HG02852 (cell line): ENCODE data around the gene ATP1A2.
"Not testable (repeated sequence)": the region's sequence is repeated elsewhere in the genome, so short reads cannot be mapped to it uniquely, and the experiment has no call there.

Experiments
- ATAC-seq: cut with Tn5 transposase; IDR thresholded peaks from one replicate; pipeline ENCODE4 v1.9.1; 2021; ENCODE audit warnings: mild to moderate bottlenecking, moderate library complexity; ENCODE audit not compliant: unreplicated experiment

ATP1A2 gene

GRCh38 chr1:160122978-160123495, 7.5 kb downstream of the ATP1A2 start:
- no peak for ATAC-seq

- no peak for ATAC-seq
Observed at GRCh38 chr1:160123726-160124125, 8.2 kb downstream of the ATP1A2 start.

- ATAC-seq, result no peak
Observed at GRCh38 chr1:160124705-160125478, 9.3 kb downstream of the ATP1A2 start.

- ATAC-seq, result no peak
Observed at GRCh38 chr1:160125746-160126145, 10.2 kb downstream of the ATP1A2 start.

GRCh38 chr1:160126342-160126741, 10.8 kb downstream of the ATP1A2 start:
- not testable (repeated sequence) for ATAC-seq

GRCh38 chr1:160127381-160127780, 11.8 kb downstream of the ATP1A2 start:
- ATAC-seq, result no peak

GRCh38 chr1:160127865-160128523, 12.4 kb downstream of the ATP1A2 start:
- ATAC-seq, result no peak

- no peak for ATAC-seq
Observed at GRCh38 chr1:160128636-160129035, 13.1 kb downstream of the ATP1A2 start.

- no peak for ATAC-seq
Observed at GRCh38 chr1:160129046-160129445, 13.5 kb downstream of the ATP1A2 start.

- no peak for ATAC-seq
Observed at GRCh38 chr1:160129558-160129957, 14.0 kb downstream of the ATP1A2 start.

GRCh38 chr1:160129966-160130365, 14.4 kb downstream of the ATP1A2 start:
- no peak for ATAC-seq

GRCh38 chr1:160130486-160130885, 14.9 kb downstream of the ATP1A2 start:
- no peak for ATAC-seq

GRCh38 chr1:160130939-160131338, 15.4 kb downstream of the ATP1A2 start:
- ATAC-seq, result no peak

- no peak for ATAC-seq
Observed at GRCh38 chr1:160131803-160132565, 16.4 kb downstream of the ATP1A2 start.

GRCh38 chr1:160133990-160134770, 18.6 kb downstream of the ATP1A2 start:
- ATAC-seq, result no peak

GRCh38 chr1:160134791-160135572, 19.4 kb downstream of the ATP1A2 start:
- ATAC-seq, result no peak

GRCh38 chr1:160136121-160136925, 20.8 kb downstream of the ATP1A2 start:
- ATAC-seq, result no peak

- no peak for ATAC-seq
Observed at GRCh38 chr1:160136926-160137200, 21.3 kb downstream of the ATP1A2 start.

- no peak for ATAC-seq
Observed at GRCh38 chr1:160137216-160137862, 21.8 kb downstream of the ATP1A2 start.
